HG03280 (cell line): ENCODE measurements around the gene ATP1B3.
"Not testable (repeated sequence)": the region's sequence is repeated elsewhere in the genome, so short reads cannot be mapped to it uniquely, and the experiment has no call there.

Source experiments
- ATAC-seq: cut with Tn5 transposase; IDR thresholded peaks from one replicate; pipeline ENCODE4 v1.9.1; 2021; ENCODE audit warnings: mild to moderate bottlenecking, moderate library complexity; ENCODE audit not compliant: unreplicated experiment

The ATP1B3 gene

DNA sequence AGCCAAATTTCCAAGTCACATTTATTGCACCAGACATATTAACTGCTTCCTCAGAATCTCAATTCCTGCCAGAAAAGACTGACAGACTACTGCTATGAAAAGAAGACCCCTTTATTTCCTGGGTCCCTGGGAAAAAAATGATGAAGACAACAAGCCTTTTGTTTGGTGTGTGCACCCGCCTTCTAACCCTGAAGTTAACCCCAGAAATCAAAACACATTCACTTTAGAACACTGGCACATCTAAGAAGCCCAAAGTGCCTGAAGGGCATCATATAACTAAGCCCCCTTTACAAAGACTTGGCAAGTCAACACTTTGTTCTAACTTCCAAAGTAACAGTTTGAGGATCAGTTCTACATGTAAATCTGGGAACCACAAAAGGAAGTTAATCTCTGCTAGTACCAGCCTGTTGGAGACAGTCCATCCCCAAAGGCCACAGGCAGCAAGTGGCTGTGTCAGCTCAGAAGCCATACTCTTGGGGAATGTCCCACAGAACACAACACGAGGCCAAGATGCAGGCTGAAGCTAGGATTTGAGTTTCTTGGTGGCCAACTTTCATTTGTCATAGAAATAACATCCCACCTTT, 16.3 kb upstream of the ATP1B3 start:
- no peak for ATAC-seq

DNA sequence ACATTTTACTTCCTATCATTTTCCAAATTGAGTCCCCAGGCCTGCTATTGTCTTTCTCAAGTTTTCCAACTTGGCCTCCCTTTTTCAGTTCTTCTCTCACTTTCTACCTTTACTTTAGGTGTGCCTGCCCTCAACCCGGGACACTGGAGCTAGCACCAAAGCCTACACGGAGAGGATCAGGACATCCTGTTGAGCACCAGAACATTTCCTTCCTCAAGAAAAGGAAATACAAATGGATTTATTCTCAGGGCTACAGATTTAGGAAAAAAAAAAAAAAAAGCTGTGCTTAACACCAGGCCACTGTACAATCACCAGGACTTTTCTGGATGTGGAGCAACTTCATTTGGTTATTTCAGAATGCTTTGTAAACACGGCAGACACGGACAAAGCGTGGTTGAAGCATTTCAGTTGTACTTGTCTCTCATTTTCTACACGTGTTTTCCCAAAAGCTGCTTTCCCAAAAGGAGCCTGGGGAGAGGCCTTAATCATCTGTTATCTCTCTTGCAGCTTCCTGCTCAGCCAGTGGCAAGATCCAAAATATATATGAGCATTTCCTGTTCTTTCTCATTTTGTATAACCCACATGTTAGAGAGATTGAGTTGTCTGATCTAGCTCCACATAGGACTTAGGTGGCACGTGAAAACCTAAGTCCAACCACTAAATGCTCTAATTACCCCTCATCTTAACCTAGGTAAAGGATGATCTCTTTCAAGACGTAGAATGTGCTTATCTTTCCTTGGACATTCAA, 15.5 kb upstream of the ATP1B3 start:
- no peak for ATAC-seq

DNA sequence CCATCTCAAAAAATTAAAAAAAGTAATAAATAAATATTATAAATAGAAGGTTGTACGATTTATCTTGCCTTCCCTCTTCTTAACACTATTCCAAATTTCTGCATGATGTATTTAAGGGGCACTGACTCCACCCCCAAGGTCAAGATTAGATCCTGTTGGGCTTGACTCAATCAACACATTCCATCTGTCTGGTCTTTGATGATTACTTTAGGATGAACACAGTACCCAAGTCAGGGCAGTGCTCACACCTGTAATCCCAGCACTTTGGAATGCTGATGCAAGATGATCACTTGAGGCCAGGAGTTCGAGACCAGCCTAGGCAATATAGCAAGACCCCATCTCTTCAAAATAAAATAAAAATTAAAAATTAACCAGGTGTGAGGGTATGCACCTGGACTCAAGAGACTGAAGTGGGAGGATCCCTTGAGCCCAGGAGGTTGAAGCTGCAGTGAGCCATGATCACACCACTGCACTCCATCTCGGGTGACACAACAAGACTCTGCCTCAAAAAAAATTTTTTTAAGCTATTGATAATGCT, 14.1 kb upstream of the ATP1B3 start:
- ATAC-seq = no peak

DNA sequence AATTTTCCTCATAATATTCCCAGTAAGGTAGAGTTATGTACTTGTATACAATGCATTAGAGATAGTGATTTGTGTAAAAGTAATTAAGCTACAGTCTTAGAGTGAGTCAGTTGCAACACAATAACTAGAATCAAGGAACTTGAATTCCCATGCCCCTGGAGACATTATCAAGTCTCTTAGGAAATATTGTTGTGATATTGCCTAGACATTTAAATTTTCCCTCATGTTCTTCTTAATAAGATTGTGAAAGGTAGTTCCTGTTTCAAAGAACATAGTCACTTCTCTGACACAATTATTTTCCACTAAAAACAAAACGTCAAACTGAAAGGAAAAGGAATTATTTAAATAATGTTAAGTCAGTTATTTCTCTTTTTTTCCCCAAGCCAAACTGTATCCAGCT, 13.0 kb upstream of the ATP1B3 start:
- no peak for ATAC-seq

GRCh38 chr3:141864281-141864970, 12.0 kb upstream of the ATP1B3 start:
- ATAC-seq = no peak

DNA sequence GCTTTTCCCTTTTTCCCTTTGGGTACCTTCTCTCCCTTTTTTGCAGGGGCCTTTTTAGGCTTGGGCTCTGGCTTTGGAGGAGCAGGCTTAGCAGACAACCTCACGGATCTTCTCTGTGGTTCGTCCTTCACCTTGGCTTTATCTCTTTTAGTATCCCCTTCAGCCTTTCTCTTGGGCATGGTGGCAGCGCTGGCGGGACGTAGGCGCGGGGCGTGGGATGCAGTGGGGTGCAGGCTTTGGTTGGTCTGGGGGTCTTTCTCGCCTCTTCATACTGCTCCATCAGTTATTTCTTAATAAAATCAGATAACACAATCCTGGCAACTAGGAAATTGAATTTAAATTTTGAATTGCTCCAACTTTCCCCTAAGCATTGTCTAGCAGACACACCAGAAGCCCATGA, 11.3 kb upstream of the ATP1B3 start:
- no peak for ATAC-seq

GRCh38 chr3:141870091-141870687, 6.3 kb upstream of the ATP1B3 start:
- ATAC-seq = no peak

DNA sequence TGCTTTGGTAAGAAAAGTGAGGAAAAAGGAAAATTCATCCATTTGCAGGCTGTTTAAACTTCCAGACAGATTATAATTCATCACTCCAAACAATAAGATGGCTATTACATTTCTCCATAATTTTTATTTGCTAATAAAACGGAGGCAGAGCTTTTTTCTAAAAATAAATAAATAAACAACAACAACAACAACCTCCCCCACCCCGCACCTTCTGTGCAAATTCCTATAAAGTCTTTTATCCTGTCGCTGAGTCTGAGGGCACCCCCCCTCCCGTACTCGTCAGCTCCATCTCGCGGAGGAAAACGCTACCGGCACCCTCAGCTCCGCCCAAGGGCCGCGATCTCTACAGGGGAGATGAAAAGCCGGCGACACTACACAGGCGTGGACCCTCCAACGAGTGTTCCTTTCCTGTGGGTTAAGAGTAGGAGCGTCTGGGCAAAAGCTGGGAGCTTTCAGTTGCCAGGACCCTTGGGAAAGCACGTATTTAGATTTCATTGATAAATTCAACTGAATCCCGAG, 1.0 kb upstream of the ATP1B3 start:
- ATAC-seq = peak; percentile 46

- peak; percentile 33 for ATAC-seq
Measured at GRCh38 chr3:141875893-141876380, 506 bp upstream of the ATP1B3 start.

GRCh38 chr3:141876891-141877621, 613 bp downstream of the ATP1B3 start:
- peak; percentile 23 for ATAC-seq

DNA sequence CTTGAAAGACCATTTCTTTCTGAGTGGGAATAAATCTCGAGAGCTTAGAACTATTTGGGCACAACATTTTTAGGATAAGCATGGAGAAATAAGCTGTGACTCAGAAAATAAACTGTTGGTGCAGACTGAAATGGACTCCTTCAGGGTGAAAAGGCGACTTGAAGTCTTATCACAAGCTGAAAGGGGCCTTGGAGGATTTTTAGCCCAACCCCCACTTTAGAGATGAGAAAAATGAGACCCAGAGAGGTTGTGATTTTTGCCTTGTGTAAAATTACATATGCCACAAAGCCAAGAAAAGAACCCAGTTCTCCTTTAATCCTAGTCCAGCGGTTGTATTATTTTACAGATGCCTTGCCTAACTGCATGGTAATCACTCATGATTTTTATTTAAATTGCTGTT, 1.5 kb downstream of the ATP1B3 start:
- ATAC-seq = no peak

DNA sequence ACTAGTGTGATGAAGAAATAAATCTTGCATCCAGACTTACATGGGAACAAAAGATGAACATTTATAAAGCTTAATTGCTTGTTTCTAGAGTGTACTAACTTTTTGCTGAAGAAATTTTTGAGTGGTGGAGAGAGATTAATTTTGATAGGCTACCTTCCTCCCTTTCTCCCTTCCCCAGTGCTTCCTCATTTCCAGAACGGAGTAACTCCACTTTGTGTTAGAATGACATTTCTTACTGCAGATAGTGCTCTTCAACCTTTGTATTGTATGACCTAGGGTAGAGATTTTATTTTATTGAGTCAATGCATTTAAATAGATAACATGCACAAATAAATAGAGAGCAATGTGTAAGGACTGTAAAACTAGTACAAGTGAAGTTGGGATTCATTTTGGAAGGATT, 1.9 kb downstream of the ATP1B3 start:
- ATAC-seq = no peak

GRCh38 chr3:141878817-141879216, 2.4 kb downstream of the ATP1B3 start:
- no peak for ATAC-seq

DNA sequence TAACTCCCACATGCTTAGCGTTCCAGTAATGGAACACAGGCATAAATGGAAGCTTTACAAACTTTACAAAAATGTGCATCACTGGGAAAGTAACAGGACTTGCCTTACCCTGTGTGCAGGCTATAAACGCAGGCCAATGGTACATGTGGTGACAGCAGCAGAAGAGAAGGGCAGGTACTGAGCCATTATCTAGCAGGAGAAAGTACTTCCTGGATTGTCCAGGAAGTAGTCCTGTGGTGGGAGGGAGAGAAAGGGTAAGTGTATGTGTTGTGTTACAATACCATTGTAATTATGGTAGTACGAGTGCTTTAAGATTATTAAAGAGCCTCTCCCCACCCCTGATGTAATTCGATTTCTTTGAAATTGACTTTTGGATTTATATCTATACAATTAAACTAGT, 5.3 kb downstream of the ATP1B3 start:
- no peak for ATAC-seq

- ATAC-seq = no peak
Measured at GRCh38 chr3:141887051-141887450, 10.6 kb downstream of the ATP1B3 start.

DNA sequence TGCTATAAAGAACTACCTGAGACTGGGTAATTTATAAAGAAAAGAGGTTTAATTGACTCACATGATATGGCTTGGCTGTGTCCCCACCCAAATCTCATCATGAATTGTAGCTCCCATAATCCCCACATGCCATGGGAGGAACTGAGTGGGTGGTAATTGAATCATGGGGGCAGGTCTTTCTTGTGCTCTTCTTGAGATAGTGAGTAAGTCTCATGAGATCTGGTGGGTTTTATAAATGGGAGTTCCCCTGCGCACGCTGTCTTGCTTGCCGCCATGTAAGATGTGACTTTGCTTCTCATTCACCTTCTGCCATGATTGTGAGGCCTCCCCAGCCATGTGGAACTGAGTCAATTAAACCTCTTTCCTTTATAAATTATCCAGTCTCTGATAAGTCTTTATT, 12.1 kb downstream of the ATP1B3 start:
- not testable (repeated sequence) for ATAC-seq

- no peak for ATAC-seq
Measured at GRCh38 chr3:141894524-141895176, 18.2 kb downstream of the ATP1B3 start.

DNA sequence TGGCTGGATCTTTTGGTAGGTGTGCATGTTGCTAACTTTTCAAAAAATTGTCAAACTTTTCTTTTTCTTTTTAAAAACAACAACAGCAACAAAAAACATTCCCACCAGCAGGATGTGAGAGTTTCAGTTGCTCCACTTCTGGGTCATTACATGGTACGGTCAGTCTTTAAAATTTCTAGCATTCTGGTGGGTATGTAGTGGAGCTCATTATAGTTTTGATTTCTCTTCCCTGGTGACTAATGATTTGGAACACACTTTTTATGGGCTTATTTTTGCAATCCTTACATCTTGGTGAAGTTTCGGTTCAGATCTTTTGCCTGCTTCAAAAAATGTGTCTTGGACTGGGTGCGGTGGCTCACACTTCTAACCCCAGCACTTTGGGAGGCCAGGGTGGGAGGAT, 19.3 kb downstream of the ATP1B3 start:
- no peak for ATAC-seq

DNA sequence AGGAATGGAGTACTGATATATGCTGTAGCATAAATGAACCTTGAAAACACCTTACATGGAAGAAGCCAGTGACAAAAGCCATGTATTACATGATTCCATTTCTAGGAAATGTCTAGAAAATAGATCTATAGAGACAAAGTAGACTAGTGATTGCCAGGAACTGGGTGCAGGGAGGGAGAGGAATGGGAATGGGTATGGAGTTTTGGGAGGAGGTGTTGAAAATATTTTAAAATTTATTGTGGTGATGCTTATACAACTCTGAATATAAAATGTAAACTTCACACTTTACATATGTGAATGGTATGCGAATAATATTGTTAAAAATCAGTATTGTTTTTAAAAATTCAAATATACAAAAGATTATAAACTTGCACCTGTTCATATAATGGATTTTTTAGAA, 22.5 kb downstream of the ATP1B3 start:
- no peak for ATAC-seq

DNA sequence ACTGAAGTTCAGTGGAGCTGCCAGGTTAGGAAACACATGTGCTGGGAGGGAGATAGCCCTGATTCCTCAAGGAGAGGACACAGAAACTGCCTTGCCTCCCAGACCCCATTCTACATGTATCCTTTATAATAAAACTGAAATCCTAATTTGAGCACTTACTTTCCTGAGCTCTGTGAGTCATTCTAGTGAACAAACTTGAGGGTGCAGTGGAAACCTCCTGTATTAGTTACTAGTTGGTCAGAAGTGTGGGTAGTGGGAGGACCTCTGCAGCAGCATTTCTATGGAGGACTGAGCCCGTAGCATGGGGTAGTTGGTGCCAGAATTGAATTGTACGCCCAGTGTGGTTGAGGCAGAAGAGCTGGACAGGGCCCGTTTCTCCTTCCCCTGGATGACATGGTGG, 23.9 kb downstream of the ATP1B3 start:
- no peak for ATAC-seq
